Glomerular endothelial cell (primary cell): ENCODE results near the gene FAM25A. TPM values are rescaled to one million over a fixed set of nuclear protein-coding genes. Genes with fewer than 3 reads are reported as not detected.
"Not testable (repeated sequence)": the region's sequence is repeated elsewhere in the genome, so short reads cannot be mapped to it uniquely, and the experiment has no call there.

ENCODE experiments used
- DNase-seq: peaks from one replicate; pipeline ENCODE4 v3.0.0-alpha.2; 2011; ENCODE audit warnings: low read depth, low spot score; ENCODE audit errors: extremely low read depth
- total RNA-seq: library from RNA; depleted of rRNA; stranded (reverse); fragments of >200 nt; gene quantifications from 2 replicates; pipeline ENCODE4 v1.2.3, GENCODE V29; 2015

FAM25A gene
- total RNA-seq, 1 donor from 2014 or later: not detected

DNA sequence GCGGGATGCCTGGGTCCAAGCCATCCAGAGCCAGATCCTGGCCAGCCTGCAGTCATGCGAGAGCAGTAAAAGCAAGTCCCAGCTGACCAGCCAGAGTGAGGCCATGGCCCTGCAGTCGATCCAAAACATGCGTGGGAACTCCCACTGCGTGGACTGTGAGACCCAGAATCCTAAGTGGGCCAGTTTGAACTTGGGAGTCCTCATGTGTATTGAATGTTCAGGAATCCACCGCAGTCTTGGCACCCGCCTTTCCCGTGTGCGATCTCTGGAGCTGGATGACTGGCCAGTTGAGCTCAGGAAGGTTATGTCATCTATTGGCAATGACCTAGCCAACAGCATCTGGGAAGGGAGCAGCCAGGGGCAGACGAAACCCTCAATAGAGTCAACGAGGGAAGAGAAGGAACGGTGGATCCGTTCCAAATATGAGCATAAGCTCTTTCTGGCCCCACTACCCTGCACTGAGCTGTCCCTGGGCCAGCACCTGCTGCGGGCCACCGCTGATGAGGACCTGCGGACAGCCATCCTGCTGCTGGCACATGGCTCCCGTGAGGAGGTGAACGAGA lies 10.9 kb upstream of the FAM25A start:
- DNase-seq: not testable (repeated sequence)

DNA sequence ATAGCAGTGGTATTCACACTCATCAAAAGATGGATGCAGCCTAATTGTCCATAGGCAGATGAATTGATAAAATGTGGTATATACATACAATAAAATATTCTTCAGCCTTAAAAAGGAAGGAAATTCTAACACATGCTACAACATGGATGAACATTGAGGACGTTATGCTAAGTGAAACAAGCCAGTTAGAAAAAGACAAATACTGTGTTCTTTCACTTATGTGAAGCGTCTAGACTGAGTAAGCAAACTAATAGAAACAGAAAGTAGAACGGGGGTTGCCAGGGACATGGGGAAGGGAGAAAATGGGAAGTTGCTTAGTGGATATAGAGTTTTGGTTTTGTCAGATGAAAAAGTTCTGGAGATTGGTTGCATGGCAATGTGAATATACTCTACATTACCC lies 6.6 kb upstream of the FAM25A start:
- not testable (repeated sequence) for DNase-seq

DNA sequence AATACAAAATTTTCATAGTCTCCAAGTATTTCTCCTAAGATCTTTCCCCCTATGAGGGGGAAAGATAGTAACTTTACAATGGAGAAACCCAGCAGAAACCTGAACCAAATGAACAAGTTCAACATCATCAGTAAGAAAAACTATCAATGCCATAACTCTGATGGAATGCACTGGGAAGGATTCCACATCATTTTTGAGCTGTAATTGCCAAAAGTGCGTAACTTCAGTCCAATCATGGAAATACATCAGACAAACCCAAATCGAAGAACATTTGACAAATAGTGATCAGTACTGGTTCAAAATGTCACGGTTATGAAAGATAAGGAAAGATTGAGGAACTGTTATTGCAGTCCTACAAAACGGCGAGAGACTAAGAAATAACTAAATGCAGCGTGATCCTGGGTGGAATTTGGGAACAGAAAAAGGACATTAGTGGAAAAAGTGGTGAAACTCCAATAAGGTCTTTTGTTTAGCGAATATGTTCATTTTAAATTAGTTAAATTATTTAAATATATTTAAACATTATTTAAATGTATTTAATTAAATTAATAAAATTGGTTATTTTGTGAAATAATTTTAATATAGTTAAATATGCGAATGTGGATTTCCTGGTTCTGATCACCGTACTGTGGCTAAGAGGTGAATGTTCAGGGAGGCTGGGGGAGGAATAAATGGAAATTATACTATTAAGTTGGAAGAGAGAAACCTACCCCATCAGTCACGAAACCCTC lies 4.9 kb upstream of the FAM25A start:
- not testable (repeated sequence) for DNase-seq

DNA sequence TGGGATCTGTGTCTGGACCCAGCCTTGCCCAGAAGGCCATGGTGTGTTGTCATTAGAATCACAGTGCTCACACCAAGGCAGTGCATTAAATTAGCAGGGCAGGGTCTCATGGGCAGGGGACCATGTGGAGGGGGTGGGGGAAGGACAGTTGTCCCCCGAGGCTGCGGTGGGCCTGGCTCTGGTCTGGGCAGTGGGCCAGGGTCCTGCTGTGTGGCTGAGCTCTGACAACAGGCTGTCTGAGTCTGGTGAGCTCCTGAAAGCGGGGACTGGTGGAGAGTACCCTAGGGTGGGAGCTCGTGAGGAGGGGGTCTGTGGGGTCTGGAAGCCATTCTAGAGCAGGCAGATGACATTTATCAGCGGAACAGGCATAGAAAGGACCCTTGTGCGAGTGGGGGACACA lies 2.0 kb upstream of the FAM25A start:
- DNase-seq: not testable (repeated sequence)

DNA sequence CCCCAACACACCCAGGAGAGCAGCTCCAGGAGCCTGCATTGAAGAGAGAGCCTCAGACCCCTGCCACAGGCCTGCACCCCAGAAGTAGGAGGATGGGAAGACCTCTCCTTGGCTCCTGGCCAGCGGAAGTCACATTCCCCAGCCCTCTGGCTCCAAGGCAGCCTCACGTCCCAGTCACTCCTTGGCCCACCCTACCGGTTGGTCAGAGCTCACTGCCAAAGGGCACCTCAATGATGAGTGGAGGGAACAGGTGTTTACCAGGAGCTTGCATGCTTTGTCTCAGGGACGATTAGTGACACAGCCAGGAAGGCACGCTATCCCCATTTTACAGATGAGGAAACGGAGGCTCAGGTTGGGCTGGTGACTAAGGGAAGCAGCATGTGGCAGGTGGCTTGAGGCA lies 1.0 kb upstream of the FAM25A start:
- not testable (repeated sequence) for DNase-seq

DNA sequence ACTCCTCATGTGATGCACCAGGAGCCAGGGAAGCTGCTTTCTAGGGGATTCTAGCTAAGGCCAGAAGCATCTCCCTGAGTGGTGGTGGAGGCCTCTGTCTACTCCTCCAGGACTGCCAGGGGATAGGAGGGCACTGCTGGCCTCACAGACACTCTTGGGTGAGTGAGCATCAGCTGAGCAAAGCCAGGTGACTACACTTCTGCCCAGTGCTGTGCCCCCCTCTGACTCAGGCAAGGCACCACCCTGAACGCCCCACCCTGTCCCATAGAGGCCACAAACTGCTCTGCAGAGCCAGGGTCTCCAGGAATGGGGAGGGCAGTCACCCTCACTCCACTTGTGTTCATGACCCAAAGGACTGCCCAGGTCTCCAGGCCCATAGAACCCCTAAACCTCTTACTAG lies 590 bp upstream of the FAM25A start:
- not testable (repeated sequence) for DNase-seq

DNA sequence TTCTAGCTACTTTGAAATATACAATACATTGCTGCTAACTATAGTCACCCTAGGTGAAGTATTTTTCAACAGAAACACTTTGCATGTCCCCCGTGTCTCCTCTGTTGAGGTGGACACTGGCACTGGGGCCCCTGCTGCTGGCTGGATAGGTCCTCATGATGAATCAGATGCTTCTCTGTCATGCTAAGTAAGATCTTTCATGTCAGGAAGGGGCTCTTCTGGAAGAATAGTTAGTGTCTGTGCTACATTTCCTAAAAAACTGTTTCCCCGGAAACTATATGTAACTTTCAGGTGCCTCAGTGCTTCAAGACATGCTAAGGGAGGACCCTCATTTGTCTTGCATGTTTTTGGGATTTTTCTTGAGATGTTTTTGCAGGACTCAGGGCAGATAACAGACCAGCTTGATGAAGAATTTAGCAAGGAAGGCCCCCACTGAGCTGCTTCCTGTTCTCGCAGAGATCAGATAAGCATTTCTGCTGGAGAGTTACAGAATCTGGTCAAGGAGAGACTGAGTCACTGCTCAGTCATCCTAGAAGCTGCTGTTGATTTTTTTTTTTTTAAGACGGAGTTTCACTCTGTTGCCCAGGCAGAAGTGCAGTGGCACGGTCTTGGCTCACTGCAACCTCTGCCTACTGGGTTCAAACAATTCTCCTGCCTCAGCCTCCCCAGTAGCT lies 5.3 kb downstream of the FAM25A start:
- DNase-seq: peak; percentile 29

DNA sequence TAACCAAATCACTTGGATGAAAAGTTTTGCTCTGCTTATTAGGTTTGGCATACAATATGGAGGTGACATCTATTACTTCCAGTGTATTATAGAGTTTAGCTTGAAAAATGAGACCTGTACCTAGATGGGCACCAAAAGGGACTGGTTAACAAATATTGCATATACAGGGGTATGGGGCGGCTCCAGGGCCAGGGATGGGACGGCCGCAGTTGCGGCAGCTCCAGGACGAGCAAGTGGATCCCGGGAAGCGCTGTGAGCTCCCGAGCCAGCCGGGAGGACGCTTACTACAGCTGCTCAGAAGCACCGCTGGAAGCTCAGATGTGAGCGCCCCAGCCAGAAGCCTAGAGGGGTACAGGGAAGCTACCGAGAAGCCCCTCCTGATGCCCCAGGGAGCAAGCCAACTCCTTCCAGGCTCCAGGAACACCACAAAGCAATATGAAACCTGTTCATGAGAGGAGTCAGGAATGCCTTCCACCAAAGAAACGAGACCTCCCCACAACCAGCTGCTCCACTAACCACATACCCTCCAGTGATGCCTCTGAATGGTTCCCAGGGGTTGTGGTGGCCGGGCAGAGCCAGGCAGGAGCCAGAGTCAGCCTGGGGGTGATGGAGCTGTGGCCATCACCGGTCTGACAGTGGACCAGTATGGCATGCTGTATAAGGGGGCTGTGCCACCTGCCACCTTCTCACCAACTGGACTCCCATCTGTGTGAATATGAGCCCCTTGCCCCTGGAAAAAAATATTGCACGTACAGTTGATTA lies 6.8 kb downstream of the FAM25A start:
- DNase-seq: not testable (repeated sequence)

DNA sequence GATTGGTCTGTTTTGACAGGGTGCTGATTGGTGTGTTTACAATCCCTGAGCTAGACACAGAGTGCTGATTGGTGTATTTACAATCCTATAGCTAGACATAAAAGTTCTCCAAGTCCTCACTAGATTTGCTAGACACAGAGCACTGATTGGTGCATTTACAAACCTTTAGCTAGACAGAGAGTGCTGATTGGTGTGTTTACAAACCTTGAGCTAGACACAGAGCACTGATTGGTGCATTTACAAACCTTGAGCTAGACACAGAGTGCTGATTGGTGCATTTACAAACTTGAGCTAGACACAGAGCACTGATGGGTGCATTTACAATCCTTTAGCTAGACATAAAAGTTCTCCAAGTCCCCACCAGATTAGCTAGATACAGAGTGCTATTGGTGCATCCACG lies 10.3 kb downstream of the FAM25A start:
- DNase-seq: not testable (repeated sequence)

DNA sequence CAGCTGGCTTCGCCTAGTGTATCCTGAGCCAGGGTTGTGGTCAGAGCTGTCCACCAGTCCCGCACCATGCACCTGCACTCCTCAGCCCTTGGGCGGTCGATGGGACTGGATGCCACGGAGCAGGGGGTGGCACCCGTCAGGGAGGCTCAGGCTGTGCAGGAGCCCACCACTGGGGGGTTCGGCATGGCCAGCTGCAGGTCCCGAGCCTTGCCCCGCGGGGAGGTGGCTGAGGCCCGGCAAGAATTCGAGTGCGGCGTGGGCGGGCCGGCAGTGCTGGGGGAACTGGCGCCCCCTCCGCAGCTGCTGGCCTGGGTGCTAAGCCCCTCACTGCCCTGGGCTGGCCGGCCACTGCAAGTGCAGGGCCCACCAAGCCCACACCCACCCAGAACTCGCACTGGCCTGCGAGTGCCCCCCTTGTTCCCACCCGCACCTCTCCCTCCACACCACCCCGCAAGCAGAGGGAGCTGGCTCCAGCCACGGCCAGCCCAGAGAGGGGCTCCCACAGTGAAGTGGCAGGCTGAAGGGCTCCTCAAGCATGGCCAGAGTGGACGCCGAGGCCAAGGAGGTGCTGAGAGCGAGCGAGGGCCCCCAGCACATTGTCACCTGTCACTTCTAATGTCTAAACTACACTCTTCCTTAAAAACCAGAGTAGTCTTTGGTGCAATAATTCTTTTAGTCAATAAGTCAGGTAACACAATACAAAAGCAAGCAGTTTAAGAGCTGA lies 11.0 kb downstream of the FAM25A start:
- DNase-seq: no peak

DNA sequence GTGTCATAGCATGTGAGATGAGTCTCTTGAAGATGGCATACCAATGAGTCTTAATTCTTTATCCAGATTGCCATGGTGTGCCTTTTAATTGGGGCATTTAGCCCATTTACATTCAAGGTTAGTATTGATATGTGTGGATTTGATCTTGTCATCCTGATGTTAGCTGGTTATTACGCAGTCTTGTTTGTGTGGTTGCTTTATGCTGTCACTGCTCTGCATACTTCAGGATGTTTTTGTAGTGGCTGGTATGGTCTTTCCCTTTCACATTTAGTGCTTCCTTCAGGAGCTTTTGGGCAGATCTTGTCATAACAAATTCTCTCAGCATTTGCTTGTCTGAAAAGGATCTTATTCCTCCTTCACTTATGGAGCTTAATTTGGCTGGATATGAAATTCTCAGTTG lies 16.5 kb downstream of the FAM25A start:
- no peak for DNase-seq

DNA sequence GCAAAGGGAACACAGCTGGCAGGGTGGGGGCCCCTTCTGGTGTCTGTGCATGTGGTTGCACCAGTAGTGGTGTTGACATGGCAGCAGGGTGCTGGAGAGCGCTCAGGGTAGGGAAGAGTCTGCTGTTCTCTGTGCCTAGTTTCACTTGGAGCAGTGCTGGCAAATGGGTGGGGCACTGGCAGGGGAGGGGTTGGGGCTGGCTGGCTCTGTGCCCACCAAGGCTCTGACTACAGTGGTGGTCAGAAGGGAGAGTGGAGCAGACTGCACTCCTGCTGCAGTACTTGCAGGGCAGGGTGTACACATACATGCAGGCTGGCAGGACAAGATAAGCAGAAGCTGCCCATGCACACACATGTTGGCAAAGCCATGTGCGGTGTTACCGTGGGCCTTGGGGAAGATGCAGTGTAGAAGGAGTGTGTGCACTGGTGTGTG lies 18.2 kb downstream of the FAM25A start:
- no peak for DNase-seq

DNA sequence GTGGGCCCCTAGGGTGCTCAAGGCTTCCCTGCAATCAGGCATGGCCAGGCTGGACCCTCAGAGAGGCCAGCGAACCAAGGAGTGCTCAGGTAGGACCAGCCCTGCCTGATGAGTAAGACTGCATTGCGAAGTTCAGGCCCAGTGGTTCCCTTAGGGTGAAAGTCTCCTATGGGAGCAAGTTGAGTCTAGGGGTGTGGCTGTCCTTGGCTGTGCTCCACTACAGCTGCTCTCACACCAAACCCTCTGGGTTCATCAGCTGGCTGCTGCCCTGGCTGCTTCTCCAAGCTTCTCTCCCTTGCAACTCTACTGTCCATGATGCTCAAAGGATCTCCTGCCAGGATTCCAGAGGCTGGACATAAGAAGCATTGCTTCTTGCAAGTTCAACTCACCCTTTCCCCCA lies 18.7 kb downstream of the FAM25A start:
- no peak for DNase-seq

DNA sequence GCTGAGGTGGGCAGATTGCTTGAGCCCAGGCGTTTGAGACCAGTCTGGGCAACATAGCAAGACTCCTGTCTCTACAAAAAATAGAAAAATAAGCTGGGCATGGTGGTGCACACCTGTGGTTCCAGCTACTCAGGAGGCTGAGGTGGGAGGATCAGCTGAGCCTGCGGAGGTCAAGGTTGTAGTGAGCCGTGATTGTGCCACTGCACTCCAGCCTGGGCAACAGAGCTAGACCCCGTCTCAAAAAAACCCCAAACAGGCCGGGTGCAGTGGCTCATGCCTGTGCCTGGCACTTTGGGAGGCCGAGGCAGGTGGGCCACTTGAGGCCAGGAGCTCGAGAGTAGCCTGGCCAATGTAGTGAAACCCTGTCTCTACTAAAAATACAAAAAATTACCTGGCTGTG lies 23.5 kb downstream of the FAM25A start:
- DNase-seq: not testable (repeated sequence)

DNA sequence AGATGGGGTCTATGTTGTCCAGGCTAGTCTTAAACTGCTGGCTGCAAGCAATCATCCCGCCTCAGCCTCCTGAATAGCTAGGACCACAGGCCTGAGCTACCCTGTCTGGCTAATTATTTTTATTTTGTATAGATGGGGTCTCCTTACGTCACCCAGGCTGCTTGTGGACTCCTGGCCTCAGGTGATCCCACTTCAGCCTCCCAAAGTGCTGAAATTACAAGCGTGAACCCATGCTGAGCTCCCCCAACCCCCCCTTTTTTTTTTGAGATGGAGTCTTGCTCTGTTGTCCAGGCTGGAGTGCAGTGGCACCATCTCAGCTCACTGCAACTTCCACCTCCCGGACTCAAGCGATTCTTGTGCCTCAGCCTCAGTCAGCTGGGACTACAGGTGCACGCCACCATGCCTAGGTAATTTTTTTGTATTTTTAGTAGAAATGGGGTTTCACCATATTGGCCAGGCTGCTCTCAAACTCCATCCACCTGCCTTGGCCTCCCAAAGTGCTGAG lies 25.4 kb downstream of the FAM25A start:
- no peak for DNase-seq

DNA sequence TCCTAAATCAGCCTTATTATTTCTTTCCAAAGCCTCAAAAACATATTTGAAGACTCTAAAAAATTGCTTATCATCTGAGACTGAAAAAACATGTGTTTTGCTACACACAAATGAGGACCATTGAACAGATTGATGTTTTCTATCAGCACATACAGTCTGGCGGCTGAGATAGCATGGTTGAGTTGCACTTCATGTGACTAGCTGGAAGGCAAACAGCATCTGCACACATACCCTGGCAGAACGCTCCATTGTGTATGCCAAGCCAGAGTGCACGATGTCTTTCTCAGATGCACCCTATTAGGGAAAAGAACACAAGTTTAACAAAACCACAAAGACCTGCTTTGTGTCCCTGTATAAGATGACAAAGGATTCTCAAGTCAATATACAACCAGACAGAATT lies 33.0 kb downstream of the FAM25A start:
- DNase-seq: no peak

DNA sequence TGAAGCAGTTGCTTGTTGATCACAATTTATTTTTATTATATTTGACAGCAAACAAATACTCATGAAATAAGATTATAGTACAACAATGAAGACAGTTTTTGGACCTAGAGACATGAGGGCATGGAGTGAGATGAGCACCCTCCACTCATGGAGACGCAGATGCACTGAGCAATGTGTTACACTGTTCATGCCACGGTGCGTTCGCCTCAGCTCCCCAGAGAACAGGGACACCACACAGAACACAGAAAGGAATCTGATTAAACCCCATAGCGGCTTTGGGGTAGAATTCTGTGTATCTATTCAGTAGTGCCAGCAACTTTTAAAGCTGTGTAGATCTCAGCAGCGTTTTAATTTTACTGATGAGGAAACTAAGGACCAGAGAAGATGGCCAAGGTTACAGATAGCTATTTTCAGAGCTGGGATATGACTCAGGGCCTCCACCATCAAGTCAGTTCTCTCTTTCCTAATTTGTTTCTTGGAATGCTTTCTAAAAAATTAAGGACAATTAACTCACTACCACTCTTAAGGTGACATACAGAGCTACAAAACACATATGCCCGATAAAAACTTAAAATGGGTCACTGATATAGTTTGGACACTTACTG lies 33.6 kb downstream of the FAM25A start:
- no peak for DNase-seq

DNA sequence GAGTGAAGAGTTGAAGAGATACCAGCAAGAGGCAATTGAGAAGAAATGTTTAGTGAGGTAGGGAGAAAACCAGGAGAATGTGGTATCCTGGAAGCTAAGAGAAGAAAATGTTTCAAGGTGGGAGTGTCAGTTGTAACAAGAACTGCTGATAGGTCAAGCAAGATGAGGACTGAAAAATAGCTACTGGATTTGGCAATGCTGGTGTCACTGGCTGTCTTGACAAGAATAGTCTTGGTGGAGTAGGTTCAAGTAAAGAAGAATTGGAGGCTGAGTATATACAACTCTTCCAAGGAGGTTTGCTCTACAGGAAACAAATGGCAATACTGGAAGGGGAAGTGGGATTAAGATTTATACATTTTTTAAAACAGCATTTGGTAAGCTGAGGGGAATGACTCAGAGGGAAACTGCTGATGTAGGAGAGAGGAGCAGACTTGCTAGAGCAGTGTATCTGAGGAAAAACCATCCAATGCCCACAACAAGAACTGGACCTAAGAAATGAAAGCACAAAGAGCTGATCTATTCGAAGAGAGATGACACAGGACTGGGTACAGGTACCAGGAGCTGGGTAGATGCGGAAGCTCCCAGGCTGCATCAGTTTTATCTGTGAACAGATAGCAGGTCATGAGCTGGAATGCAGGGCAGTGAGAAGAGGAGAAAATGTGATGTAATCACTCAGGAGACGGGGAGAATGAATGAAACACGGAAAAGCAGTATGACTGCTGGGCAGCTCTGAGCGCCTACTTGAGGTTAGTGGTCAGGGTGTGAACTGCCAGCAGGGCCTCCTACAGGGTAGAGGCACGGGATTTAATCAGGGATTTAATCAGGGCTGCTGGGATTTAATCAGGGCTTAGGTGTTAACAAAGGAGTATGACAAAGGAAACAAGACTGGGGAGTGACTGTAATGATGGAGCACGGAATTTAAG lies 34.5 kb downstream of the FAM25A start:
- no peak for DNase-seq

DNA sequence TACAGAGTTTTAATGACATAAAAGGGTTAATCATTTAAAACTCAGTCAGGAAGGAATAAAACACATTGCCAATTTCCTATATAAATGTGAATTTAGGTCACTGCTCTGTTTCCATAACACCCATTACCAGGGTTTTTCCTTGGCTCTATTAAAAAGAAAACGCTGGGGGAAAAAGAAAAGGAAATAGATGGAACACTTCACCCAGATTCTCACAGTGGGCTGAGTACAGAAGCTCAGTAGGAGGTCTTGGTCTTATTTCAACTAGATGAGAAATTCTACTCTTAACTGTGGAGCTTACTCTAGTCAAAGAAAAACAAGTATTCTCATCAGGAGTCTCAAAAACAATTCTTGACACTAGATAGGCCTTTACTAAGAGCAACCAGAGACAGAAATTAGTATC lies 38.1 kb downstream of the FAM25A start:
- no peak for DNase-seq
